ENCODE results near the gene PDE4A. TPM values are rescaled to one million over a fixed set of nuclear protein-coding genes. Genes with fewer than 3 reads are reported as not detected.

PDE4A gene
- total RNA-seq, result 13.7 and 16.1 TPM in 2 replicates

DNA sequence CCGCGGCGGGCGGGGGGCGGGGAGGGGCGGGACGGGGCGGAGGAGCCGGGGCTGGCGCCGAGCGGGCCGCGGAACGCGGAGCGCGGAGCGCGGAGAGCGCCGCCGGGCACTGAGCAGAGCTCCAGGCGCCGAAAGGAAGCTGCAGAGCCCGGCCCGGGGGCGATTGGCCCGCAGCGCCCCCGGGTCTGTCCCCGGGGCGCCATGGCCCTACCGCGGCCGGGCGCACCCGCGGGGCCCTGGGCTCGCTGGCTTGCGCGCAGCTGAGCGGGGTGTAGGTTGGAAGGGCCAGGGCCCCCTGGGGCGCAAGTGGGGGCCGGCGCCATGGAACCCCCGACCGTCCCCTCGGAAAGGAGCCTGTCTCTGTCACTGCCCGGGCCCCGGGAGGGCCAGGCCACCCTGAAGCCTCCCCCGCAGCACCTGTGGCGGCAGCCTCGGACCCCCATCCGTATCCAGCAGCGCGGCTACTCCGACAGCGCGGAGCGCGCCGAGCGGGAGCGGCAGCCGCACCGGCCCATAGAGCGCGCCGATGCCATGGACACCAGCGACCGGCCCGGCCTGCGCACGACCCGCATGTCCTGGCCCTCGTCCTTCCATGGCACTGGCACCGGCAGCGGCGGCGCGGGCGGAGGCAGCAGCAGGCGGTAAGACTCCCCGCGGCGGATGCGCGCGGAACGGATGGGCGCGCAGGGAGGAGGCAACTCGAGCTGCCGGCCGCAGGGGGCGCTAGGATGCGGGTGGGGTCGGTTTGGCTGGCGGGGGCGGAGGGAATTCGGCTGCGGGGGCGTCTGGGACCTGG lies at the start of gene PDE4A:
Gene PDE4A (plus strand): TSS at position 95 of the 796 bp plus-strand sequence. CDS start 227 bp downstream, at position 322.

DNA sequence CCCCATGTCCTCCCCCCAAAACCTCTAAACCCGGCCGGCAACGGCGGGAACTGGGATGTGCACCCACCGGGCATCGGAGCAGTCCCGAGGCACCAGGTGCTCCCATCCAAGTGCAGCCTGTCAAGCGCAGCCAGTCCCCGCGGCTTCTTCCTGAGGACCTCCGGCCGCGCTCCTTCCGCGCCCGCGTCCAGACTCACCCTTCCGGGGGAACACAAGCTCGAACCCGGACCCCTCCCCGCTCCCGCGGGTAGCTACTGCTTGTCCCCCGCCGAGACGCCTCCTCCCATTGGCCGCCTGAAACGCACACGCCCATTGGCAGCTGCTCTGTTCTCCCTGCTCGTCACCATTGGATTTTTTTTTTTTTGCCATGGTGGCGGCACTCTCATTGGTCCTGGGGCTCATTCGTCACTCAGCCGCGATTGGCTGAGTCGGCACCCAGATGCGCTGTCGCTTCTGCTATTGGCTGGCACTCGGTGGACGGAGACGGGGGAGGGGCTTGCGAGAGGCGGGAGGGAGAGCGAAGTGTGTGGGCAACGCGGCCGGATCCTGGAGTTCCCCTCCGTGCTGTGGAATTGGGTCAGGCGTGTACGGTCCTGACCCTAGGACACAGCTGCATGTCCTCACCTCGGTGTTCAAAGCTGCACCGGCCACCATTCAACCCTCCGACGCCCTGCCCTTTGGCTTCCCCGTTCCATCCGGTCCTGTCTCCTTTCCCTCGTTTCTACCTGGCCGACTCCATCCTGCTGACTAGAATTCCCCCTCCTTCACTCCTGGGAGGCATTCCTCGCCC lies 39.8 kb upstream of the PDE4A start, which contains the start of gene TYK2:
Gene TYK2 (minus strand): TSS at position 260 of the 790 bp plus-strand sequence. CDS start 2,166 bp downstream, outside the sequence.

DNA sequence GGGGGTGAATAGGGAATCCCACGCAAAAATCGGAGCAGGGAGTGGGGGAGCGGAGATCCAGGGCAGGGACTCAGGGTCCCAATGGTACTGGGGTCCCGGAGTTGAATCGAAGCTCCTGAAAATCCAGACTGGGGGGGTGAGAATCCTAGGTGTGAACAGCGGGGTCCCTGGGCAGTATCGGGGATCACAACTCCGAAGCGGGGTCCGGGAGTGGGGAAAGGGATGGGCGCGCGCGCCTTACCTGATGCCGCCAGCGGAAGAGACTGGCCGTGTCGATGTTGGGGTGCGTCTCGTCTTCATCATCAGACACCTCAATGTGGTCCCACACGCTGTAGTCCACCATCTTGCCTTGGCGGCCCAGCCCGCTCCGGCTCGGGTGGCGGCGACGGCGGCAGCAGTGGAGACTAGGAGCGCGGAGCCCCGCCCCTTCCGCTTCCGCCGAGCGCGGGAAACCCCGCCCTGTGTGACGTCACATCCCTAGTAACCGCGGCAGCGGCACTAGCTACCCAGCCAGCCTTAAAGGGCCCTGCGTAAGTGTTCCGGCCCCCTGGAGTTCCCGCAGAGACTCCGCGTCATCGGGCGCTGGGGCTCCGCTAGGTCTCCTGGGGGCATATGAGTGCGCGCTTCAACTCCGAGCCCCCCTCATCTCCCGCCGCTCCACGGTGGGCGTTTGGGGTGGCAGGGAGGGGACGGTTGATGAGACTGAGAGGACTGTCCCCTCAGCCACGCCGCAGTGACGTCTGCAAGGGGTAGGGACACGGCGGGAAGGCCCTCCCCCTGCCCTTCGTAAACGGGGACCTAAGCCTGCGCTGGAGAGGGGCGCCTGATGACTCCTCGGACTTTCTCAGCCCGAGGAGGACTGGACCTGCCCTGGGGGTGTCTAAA lies 17.0 kb upstream of the PDE4A start, which contains the start of gene CDC37:
Gene CDC37 (minus strand): TSS at position 406 of the 885 bp plus-strand sequence. CDS start 63 bp downstream, at position 343.

DNA sequence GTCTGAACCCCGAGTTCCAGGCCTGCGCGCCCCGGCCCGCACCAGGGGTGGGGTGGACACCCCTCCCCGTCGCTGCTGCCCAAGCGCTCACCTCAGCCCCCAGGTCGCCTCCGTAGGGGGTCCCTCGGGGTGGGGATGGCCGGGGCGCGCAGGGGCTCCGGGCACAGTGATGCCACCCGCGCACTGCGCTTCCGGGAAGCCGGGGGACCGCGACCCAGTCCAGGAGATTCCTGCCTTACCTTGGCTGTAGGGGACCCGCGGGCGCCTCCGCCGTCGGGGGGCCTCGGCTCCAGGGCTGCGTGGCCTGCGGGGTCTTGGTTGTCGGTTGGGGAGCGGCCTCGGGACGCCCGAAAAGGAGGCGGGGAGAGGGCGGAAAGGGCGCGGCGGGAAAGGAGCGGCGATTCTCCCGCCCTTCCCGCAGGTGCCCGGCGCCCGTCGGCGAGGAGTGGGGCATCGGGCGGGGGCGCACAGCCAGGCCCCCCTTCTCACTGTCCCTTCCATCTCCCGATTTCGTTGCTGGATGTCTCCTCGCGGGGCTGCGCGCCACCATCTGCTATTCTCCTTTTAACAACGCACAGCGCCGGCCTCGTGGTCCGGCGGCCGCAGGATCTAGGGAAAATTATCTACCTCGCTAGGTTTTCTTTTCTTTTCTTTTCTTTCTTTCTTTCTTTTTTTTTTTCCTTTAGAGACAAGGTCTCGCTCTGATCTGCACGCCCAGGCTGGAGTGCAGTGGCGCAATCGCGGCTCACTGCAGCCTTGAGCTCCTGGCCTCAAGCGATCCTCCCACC lies 82.9 kb downstream of the PDE4A start, which contains the start of gene KEAP1:
Gene KEAP1 (minus strand): TSS at position 355 of the 788 bp plus-strand sequence. CDS start 3,323 bp downstream, outside the sequence.

DNA sequence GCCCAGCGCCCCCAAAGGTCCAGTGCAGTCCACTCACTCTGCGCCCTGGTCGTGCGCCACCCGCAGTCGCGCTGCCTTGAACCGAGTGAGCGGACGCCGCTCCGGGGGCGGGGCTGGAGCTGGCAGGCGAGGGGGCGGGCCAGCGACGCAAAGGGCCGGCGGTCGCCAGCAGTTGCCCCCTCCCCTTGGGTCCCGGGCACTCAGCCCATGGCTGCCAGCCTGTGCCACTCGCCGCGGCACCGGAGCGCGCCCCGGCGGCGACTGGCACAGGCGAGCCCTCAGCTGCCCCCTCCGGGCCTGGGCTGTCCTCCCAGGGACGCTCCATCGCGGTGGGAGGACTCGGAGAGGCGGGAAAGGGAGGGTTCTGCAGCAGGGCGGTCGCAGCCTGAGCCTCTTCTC lies 97.0 kb downstream of the PDE4A start, which contains the start of gene S1PR5:
Gene S1PR5 (minus strand): TSS at position 87 of the 399 bp plus-strand sequence. CDS start 2,436 bp downstream, outside the sequence.

Other genes with a start within 250 kb of the PDE4A start
- 32.2 and 32.6 TPM in 2 replicates for gene DNMT1, start 225.6 kb upstream of the PDE4A start, total RNA-seq
- 26.8 and 33.8 TPM in 2 replicates for gene S1PR2, start 189.2 kb upstream of the PDE4A start, total RNA-seq
- gene MRPL4, start 168.3 kb upstream of the PDE4A start, total RNA-seq, result 58.3 and 72.3 TPM in 2 replicates
- gene ICAM1, start 149.4 kb upstream of the PDE4A start, total RNA-seq, result 12.8 and 17.7 TPM in 2 replicates
- 0.10 and 0.50 TPM in 2 replicates for gene ICAM4, start 133.6 kb upstream of the PDE4A start, total RNA-seq
- gene ICAM5, start 130.6 kb upstream of the PDE4A start, total RNA-seq, result 0.56 and 1.3 TPM in 2 replicates
- 0.25 and 3.2 TPM in 2 replicates for gene ZGLP1, start 110.7 kb upstream of the PDE4A start, total RNA-seq
- gene FDX2, start 104.5 kb upstream of the PDE4A start, total RNA-seq, result 16.5 and 19.4 TPM in 2 replicates
- gene RAVER1, start 87.0 kb upstream of the PDE4A start, total RNA-seq, result 31.8 and 49.8 TPM in 2 replicates
- 3.7 and 6.0 TPM in 2 replicates for gene ICAM3, start 80.9 kb upstream of the PDE4A start, total RNA-seq
- gene TYK2, start 40.0 kb upstream of the PDE4A start, total RNA-seq, result 39.3 and 45.8 TPM in 2 replicates
- gene CDC37, start 17.0 kb upstream of the PDE4A start, total RNA-seq, result 127 and 132 TPM in 2 replicates
- gene KEAP1, start 82.8 kb downstream of the PDE4A start, total RNA-seq, result 71.9 and 86.3 TPM in 2 replicates
- not detected in 2 replicates for gene S1PR5, start 96.9 kb downstream of the PDE4A start, total RNA-seq
- 5.3 and 11.4 TPM in 2 replicates for gene ATG4D, start 123.4 kb downstream of the PDE4A start, total RNA-seq
- 14.1 and 14.7 TPM in 2 replicates for gene KRI1, start 145.5 kb downstream of the PDE4A start, total RNA-seq
- gene CDKN2D, start 148.4 kb downstream of the PDE4A start, total RNA-seq, result 2.2 and 3.0 TPM in 2 replicates
- gene AP1M2, start 166.8 kb downstream of the PDE4A start, total RNA-seq, result not detected in 2 replicates
- 33.4 and 36.1 TPM in 2 replicates for gene SLC44A2, start 205.0 kb downstream of the PDE4A start, total RNA-seq
- gene ILF3, start 233.8 kb downstream of the PDE4A start, total RNA-seq, result 67.3 and 73.1 TPM in 2 replicates

Data from cardiac ventricle fibroblast (primary cell).